Ishikawa (cell line): ENCODE results near the gene RIN3.

Experiments used
- CEBPB ChIP-seq: IDR thresholded peaks from 2 replicates; pipeline ENCODE4 v1.6.1; 2012
- EP300 ChIP-seq: IDR thresholded peaks from 2 replicates; pipeline ENCODE4 v1.6.1; 2012; ENCODE audit warnings: borderline replicate concordance
- FOXM1 ChIP-seq: IDR thresholded peaks from 2 replicates; pipeline ENCODE4 v1.6.1; 2012; ENCODE audit warnings: low read depth, borderline replicate concordance
- NFIC ChIP-seq: IDR thresholded peaks from 2 replicates; pipeline ENCODE4 v1.6.1; 2012
- RAD21 ChIP-seq: IDR thresholded peaks from 2 replicates; pipeline ENCODE4 v1.6.1; 2012; ENCODE audit warnings: low read depth
- TAF1 ChIP-seq: IDR thresholded peaks from 2 replicates; pipeline ENCODE4 v1.6.1; 2012; ENCODE audit warnings: low read depth, mild to moderate bottlenecking
- TCF12 ChIP-seq: IDR thresholded peaks from 2 replicates; pipeline ENCODE4 v1.6.1; 2012; ENCODE audit warnings: low read depth
- YY1 ChIP-seq: IDR thresholded peaks from 2 replicates; pipeline ENCODE4 v1.6.1; 2012; ENCODE audit warnings: low read depth
- TF ChIP-seq, protein P1 (sequence below): IDR thresholded peaks from 2 replicates; pipeline ENCODE4 v1.6.1; 2012

DNA sequence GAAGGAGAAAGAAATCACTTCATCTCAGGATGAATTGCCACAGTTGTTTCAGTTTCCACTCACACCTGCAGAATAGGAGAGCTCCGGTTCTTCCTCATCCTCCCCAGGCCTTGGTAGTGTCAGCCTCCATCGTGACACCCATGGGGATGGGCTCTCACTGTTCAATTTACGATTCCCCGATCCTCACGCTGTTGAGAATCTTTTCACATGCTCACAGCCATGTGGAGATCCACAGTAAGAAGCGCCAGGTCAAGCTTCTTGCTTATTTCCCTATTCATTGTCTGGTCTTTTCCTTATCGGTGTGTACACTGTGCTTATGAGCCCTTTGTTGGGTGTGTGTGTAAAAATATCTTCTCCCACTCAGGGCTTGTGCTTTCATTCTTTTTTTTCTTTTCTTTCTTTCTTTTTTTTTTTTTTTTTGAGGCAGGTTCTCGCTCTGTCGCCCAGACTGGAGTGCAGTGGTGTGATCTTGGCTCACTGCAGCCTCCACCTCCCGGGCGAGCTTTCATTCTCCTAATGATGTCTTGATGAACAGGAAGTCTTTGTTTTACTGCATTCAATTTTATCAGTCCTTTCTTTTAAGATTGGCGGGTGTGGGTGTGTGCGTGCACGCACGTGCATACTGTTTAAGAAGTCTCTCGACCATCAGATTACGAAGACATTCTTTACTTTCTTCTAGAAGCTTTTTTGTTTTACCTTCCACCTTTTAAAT, 21.5 kb downstream of the RIN3 start:
- TF ChIP-seq RAD21 (no peak), EP300 (no peak), FOXM1 (no peak), TAF1 (no peak), CEBPB (no peak), TCF12 (no peak), NFIC (no peak), YY1 (no peak)
- TF ChIP-seq, protein P1, sequence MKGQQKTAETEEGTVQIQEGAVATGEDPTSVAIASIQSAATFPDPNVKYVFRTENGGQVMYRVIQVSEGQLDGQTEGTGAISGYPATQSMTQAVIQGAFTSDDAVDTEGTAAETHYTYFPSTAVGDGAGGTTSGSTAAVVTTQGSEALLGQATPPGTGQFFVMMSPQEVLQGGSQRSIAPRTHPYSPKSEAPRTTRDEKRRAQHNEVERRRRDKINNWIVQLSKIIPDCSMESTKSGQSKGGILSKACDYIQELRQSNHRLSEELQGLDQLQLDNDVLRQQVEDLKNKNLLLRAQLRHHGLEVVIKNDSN = no peak
